Esophagus (tissue), 2 donors: ENCODE results near the gene TEX9. TPM values are rescaled to one million over a fixed set of nuclear protein-coding genes. Genes with fewer than 3 reads are reported as not detected.

Experiments used
- H3K27ac ChIP-seq, 2 donors: one replicate each; pipeline ENCODE4 v1.5.1; 2013; ENCODE audit warnings: low read depth in 2 of 2, mild to moderate bottlenecking in 2 of 2, inconsistent platforms in 1 of 2, low read length in 1 of 2, moderate library complexity in 1 of 2
- H3K27me3 ChIP-seq, 2 donors: one replicate each; pipeline ENCODE4 v1.6.1; 2013; ENCODE audit warnings: low read length in 2 of 2, control low read depth in 1 of 2, mild to moderate bottlenecking in 1 of 2; ENCODE audit not compliant: insufficient read depth in 2 of 2, control insufficient read depth in 1 of 2
- H3K36me3 ChIP-seq, 2 donors: one replicate each; pipeline ENCODE4 v1.6.1; 2013; ENCODE audit warnings: low read length in 1 of 2; ENCODE audit not compliant: control insufficient read depth in 2 of 2, insufficient read depth in 2 of 2
- H3K4me1 ChIP-seq, 2 donors: one replicate each; pipeline ENCODE4 v1.6.1; 2013; ENCODE audit warnings: low read length in 1 of 2; ENCODE audit not compliant: control insufficient read depth in 2 of 2, insufficient read depth in 2 of 2
- H3K4me3 ChIP-seq, 2 donors: one replicate each; pipeline ENCODE4 v1.5.1; 2013; ENCODE audit warnings: low read length in 2 of 2, mild to moderate bottlenecking in 2 of 2, low read depth in 1 of 2, moderate library complexity in 1 of 2
- H3K9me3 ChIP-seq, 2 donors: one replicate each; pipeline ENCODE4 v1.6.1; 2013; ENCODE audit warnings: mild to moderate bottlenecking in 2 of 2, low read depth in 1 of 2, low read length in 1 of 2, moderate library complexity in 1 of 2; ENCODE audit not compliant: control insufficient read depth in 2 of 2, insufficient read depth in 1 of 2
- WGBS, 2 donors: extraction: QIAGEN DNeasy Blood & Tissue Kit; methylation state at CpG; one replicate each; pipeline ENCODE4 v1.1.7; 2013; 5-methylcytosine and 5-hydroxymethylcytosine counted together
- polyA plus RNA-seq, 2 donors: library from polyadenylated mRNA; stranded (reverse); fragments of 200-250 nt; gene quantifications; one replicate each; pipeline ENCODE4 v1.2.3, GENCODE V29; 2013
- donor health status: healthy with polysubstance abuse.
- donor health status: Bipolar disorder and iron deficiency.

TEX9 gene
- polyA plus RNA-seq, 2 donors = 2.8 to 2.9 TPM

- no peaks in the 10 kb centered on the region for H3K27me3 ChIP-seq
- no peak overlapping the region for H3K4me3 ChIP-seq
- no peaks in the 10 kb centered on the region for H3K9me3 ChIP-seq
- WGBS, 2 donors = 37% methylated on average over 1 of the region's 1 CpG
- H3K4me1 ChIP-seq = no peaks in the 10 kb centered on the region
- no peak overlapping the region for H3K27ac ChIP-seq
- H3K36me3 ChIP-seq = no peaks in the 10 kb centered on the region
Observed at GRCh38 chr15:56460071-56460470, 94.8 kb downstream of the TEX9 start.

GRCh38 chr15:56460947-56461346, 95.7 kb downstream of the TEX9 start:
- Histone ChIP-seq H3K4me1 (peaks cover 0 to 3% of the 10 kb centered on the region in 2 donors), H3K36me3 (no peaks in the 10 kb centered on the region), H3K27me3 (no peaks in the 10 kb centered on the region), H3K27ac (no peak overlapping the region), H3K4me3 (no peak overlapping the region), H3K9me3 (no peaks in the 10 kb centered on the region)
- 92 to 94% methylated on average over 2 of the region's 2 CpGs for WGBS, 2 donors

DNA sequence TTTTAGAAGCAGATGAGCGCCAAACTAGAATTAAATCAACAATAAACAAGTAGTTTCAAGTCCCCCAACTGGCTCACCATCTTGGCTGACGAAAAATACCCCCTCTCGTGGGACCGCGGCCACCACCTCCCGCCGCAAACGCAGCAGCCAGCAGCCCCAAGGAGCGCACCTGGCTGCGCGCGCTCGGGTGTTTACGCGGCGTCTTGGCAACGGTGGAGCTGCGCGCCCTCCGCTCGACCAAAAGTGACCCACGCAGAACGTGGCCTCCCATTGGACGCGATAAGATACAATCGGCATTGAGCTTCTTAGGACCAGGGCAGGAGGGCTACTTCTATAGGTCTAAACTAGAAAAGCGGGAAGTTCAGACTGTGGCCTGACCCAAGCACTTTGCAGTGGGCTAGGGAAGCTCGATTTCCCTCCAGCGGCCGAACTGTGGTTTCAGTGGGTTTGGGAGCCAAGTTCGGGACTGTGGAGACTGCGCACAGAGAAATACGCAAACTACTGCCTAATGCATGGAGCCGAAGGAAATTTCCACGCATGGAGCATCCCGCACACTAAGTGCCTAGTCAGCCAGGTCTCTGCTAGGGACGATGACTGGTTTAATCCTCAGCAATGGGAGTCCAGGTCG, 99.8 kb downstream of the TEX9 start, which contains the start of gene MNS1:
Gene MNS1 (minus strand): TSS at position 245 of the 628 bp plus-strand sequence. CDS start 165 bp downstream, at position 80.
- peak within 1 kb of the TSS; percentile 61 to 63 for H3K4me3 ChIP-seq
- 1 to 3% methylated on average over 38 of the region's 38 CpGs for WGBS, 2 donors
- H3K9me3 ChIP-seq = no peaks in the 10 kb centered on the region
- peaks cover 0 to 3% of the 10 kb centered on the region in 2 donors for H3K4me1 ChIP-seq
- H3K27me3 ChIP-seq = no peaks in the 10 kb centered on the region
- H3K27ac ChIP-seq = no peak within 1 kb of the TSS
- H3K36me3 ChIP-seq = no peaks in the 10 kb centered on the region

GRCh38 chr15:56467616-56468015, 102.4 kb downstream of the TEX9 start:
- H3K36me3 ChIP-seq = no peaks in the 10 kb centered on the region

GRCh38 chr15:56468401-56468800, 103.2 kb downstream of the TEX9 start:
- Histone ChIP-seq H3K4me3 (no peak overlapping the region), H3K27me3 (no peaks in the 10 kb centered on the region), H3K36me3 (no peaks in the 10 kb centered on the region), H3K4me1 (peaks cover 0 to 3% of the 10 kb centered on the region in 2 donors), H3K27ac (no peak overlapping the region), H3K9me3 (no peaks in the 10 kb centered on the region)
- WGBS, 2 donors = 29 to 34% methylated on average over 2 of the region's 2 CpGs

More at GRCh38 chr15:56467616-56468015, 102.4 kb downstream of the TEX9 start:
- Histone ChIP-seq H3K4me3 (no peak overlapping the region), H3K4me1 (peaks cover 0 to 3% of the 10 kb centered on the region in 2 donors), H3K27ac (no peak overlapping the region), H3K27me3 (no peaks in the 10 kb centered on the region), H3K9me3 (no peaks in the 10 kb centered on the region)
- 63 to 67% methylated on average over 3 of the region's 3 CpGs for WGBS, 2 donors

GRCh38 chr15:56469483-56469882, 104.3 kb downstream of the TEX9 start:
- Histone ChIP-seq H3K27ac (no peak overlapping the region), H3K27me3 (no peaks in the 10 kb centered on the region), H3K9me3 (no peaks in the 10 kb centered on the region), H3K4me1 (peaks cover 0 to 3% of the 10 kb centered on the region in 2 donors), H3K4me3 (no peak overlapping the region), H3K36me3 (no peaks in the 10 kb centered on the region)

- Histone ChIP-seq H3K4me1 (no peaks in the 10 kb centered on the region), H3K9me3 (no peaks in the 10 kb centered on the region), H3K27me3 (no peaks in the 10 kb centered on the region), H3K36me3 (no peaks in the 10 kb centered on the region), H3K4me3 (no peak overlapping the region), H3K27ac (no peak overlapping the region)
- WGBS, 2 donors = 89 to 91% methylated on average over 5 of the region's 5 CpGs
Observed at GRCh38 chr15:56471440-56472069, 106.3 kb downstream of the TEX9 start.

GRCh38 chr15:56472278-56472677, 107.1 kb downstream of the TEX9 start:
- 85 to 88% methylated on average over 2 of the region's 2 CpGs for WGBS, 2 donors
- H3K27ac ChIP-seq = no peak overlapping the region
- H3K4me3 ChIP-seq = no peak overlapping the region
- H3K4me1 ChIP-seq = no peaks in the 10 kb centered on the region
- no peaks in the 10 kb centered on the region for H3K27me3 ChIP-seq
- H3K9me3 ChIP-seq = no peaks in the 10 kb centered on the region
- no peaks in the 10 kb centered on the region for H3K36me3 ChIP-seq

DNA sequence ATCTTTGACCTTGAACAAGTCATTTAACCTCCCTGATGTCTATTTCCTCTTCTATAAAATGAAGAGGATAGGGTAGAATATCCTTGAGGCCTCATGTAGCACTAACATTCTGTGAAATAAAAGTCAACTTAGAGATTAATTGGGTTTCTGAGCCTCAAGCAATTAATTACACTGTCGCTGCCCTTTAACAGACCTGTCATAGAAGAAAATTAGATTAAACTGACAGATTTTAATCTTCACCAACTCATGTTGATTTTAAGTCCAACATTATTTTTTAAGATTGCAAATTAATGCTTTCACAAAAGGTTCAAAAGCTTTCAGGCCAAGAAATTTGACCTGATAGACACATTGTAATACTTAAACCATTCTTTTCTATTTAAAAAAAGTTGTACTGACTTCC, 107.8 kb downstream of the TEX9 start:
- H3K9me3 ChIP-seq = no peaks in the 10 kb centered on the region
- no peaks in the 10 kb centered on the region for H3K36me3 ChIP-seq
- no peak overlapping the region for H3K27ac ChIP-seq
- no peak overlapping the region for H3K4me3 ChIP-seq
- 61 to 85% methylated on average over 1 of the region's 1 CpG for WGBS, 2 donors
- no peaks in the 10 kb centered on the region for H3K27me3 ChIP-seq
- H3K4me1 ChIP-seq = no peaks in the 10 kb centered on the region

DNA sequence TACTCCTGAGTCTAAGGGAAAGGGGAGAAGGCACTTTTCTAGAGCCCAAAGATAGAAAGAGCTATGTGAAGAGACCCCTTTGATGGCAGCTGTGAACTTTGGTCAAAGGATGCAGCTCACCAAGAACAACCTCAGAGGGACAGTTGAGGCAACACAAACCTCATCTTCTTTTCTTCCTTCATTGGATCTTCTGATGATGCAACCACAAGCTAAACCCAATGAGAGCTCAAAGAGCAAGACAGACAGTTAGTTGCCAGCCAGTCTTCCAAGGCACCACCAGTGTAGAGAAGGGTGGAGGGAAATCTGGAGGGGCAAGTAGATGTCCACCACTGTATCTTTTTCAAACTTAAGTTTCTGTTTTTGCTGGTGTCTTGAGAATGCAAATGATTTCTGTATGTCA, 110.1 kb downstream of the TEX9 start:
- H3K36me3 ChIP-seq = no peaks in the 10 kb centered on the region
- no peak overlapping the region for H3K4me3 ChIP-seq
- no peak overlapping the region for H3K27ac ChIP-seq
- H3K9me3 ChIP-seq = no peaks in the 10 kb centered on the region
- no peaks in the 10 kb centered on the region for H3K4me1 ChIP-seq
- H3K27me3 ChIP-seq = no peaks in the 10 kb centered on the region
